ENCODE results near the gene EPHB1. TPM values are rescaled to one million over a fixed set of nuclear protein-coding genes. Genes with fewer than 3 reads are reported as not detected.

The EPHB1 gene
- total RNA-seq, 1 donor from 2014 or later = 3.0 TPM

DNA sequence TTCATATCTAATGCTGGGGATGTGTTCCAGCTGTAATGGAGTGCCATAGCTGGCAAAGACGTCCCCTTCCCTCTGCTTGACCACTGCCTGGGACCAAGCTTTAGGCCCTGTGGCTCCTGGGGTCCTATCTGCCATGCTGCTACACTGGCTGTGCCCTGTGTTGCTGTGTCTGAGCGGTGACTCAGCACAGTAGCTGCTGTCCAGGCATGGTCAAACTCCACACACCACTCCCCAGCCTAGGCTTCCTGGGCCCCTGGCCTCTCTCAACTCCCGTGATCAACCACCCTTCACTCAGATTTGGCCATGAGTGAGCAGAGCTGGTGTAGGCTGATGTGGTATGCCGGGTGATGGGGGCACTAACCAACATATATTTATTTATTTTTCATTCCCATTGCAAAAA lies 27.0 kb downstream of the EPHB1 start:
- TF ChIP-seq, protein P1, sequence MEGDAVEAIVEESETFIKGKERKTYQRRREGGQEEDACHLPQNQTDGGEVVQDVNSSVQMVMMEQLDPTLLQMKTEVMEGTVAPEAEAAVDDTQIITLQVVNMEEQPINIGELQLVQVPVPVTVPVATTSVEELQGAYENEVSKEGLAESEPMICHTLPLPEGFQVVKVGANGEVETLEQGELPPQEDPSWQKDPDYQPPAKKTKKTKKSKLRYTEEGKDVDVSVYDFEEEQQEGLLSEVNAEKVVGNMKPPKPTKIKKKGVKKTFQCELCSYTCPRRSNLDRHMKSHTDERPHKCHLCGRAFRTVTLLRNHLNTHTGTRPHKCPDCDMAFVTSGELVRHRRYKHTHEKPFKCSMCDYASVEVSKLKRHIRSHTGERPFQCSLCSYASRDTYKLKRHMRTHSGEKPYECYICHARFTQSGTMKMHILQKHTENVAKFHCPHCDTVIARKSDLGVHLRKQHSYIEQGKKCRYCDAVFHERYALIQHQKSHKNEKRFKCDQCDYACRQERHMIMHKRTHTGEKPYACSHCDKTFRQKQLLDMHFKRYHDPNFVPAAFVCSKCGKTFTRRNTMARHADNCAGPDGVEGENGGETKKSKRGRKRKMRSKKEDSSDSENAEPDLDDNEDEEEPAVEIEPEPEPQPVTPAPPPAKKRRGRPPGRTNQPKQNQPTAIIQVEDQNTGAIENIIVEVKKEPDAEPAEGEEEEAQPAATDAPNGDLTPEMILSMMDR (IDR thresholded peaks at IDR 0.05) = no peak
- DNase-seq (no peak), ATAC-seq (no peak)
- no peaks in the 10 kb centered on the region for H3K27me3 ChIP-seq (ENCODE audit: low read depth)
- H3K36me3 ChIP-seq = no peaks in the 10 kb centered on the region
- H3K4me3 ChIP-seq = no peak overlapping the region
- H3K9me3 ChIP-seq = no peaks in the 10 kb centered on the region
- no peaks in the 10 kb centered on the region for H3K4me1 ChIP-seq
- intact Hi-C loops (cut with DNase I) = no loop called here
- no peak overlapping the region for H3K27ac ChIP-seq

GRCh38 chr3:134823679-134824078 lies 28.6 kb downstream of the EPHB1 start:
- Histone ChIP-seq H3K36me3 (no peaks in the 10 kb centered on the region), H3K9me3 (no peaks in the 10 kb centered on the region), H3K4me3 (no peak overlapping the region), H3K27me3 (ENCODE audit: low read depth) (no peaks in the 10 kb centered on the region), H3K4me1 (no peaks in the 10 kb centered on the region), H3K27ac (no peak overlapping the region)
- intact Hi-C loops (cut with DNase I) = no loop called here
- TF ChIP-seq, protein P1 (IDR thresholded peaks at IDR 0.05) = no peak
- DNase-seq = no peak
- ATAC-seq = no peak

GRCh38 chr3:134824791-134825190 lies 29.7 kb downstream of the EPHB1 start:
- Histone ChIP-seq H3K4me3 (no peak overlapping the region), H3K9me3 (no peaks in the 10 kb centered on the region), H3K27ac (no peak overlapping the region), H3K4me1 (no peaks in the 10 kb centered on the region), H3K36me3 (no peaks in the 10 kb centered on the region), H3K27me3 (ENCODE audit: low read depth) (no peaks in the 10 kb centered on the region)
- ATAC-seq (no peak), DNase-seq (no peak)
- TF ChIP-seq, protein P1 (IDR thresholded peaks at IDR 0.05) = no peak
- intact Hi-C loops (cut with DNase I) = no loop called here

GRCh38 chr3:134827213-134827612 lies 32.2 kb downstream of the EPHB1 start:
- no peaks in the 10 kb centered on the region for H3K27me3 ChIP-seq (ENCODE audit: low read depth)
- no peaks in the 10 kb centered on the region for H3K36me3 ChIP-seq
- intact Hi-C loops (cut with DNase I) = no loop called here
- TF ChIP-seq, protein P1 (IDR thresholded peaks at IDR 0.05) = no peak
- ATAC-seq = no peak
- H3K4me3 ChIP-seq = no peak overlapping the region
- no peak overlapping the region for H3K27ac ChIP-seq
- H3K4me1 ChIP-seq = no peaks in the 10 kb centered on the region
- no peak for DNase-seq
- H3K9me3 ChIP-seq = no peaks in the 10 kb centered on the region

DNA sequence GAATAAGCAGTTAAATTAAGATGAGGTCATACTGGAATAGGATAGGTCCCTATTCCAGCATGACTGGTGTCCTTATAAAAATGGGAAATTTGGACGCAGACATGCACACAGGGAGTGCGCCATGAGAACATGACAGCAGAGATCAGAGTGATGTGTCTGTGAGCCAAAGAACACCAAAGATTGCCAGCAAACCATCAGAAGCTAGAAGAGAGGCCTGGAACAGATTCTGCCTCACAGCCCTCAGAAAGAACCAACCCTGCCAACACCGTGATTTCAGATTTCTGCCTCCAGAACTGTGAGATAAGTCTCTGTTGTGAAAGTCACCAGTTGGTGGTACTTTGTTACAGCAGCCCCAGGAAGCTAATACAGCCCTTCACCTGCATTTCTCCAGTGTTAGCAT lies 34.7 kb downstream of the EPHB1 start:
- DNase-seq (no peak), ATAC-seq (no peak)
- H3K27ac ChIP-seq = no peak overlapping the region
- H3K9me3 ChIP-seq = no peaks in the 10 kb centered on the region
- H3K4me1 ChIP-seq = no peaks in the 10 kb centered on the region
- TF ChIP-seq, protein P1 (IDR thresholded peaks at IDR 0.05) = no peak
- intact Hi-C loops (cut with DNase I) = no loop called here
- H3K36me3 ChIP-seq = no peaks in the 10 kb centered on the region
- no peak overlapping the region for H3K4me3 ChIP-seq
- H3K27me3 ChIP-seq (ENCODE audit: low read depth) = no peaks in the 10 kb centered on the region

GRCh38 chr3:134832585-134832984 lies 37.5 kb downstream of the EPHB1 start:
- H3K4me3 ChIP-seq = no peak overlapping the region
- no peaks in the 10 kb centered on the region for H3K4me1 ChIP-seq
- TF ChIP-seq, protein P1 (IDR thresholded peaks at IDR 0.05) = no peak
- no peak for ATAC-seq
- H3K27ac ChIP-seq = no peak overlapping the region
- H3K9me3 ChIP-seq = no peaks in the 10 kb centered on the region
- no peaks in the 10 kb centered on the region for H3K36me3 ChIP-seq
- intact Hi-C loops (cut with DNase I) = no loop called here
- H3K27me3 ChIP-seq (ENCODE audit: low read depth) = no peaks in the 10 kb centered on the region
- no peak for DNase-seq

Measured in lower lobe of right lung (tissue), 2 donors.